RCC 7860 (cell line): ENCODE data around the gene F8.
"Not testable (repeated sequence)": the region's sequence is repeated elsewhere in the genome, so short reads cannot be mapped to it uniquely, and the experiment has no call there.

Experiments
- DNase-seq: peaks from one replicate; pipeline ENCODE4 v3.0.0-alpha.2; 2015; ENCODE audit warnings: low spot score
- FAIRE-seq: peaks from 2 replicates; lab custom pipeline; 2012; peaks lifted over from hg19 to GRCh38; lab: Jason Lieb, UNC

The F8 gene

GRCh38 chrX:155035688-155036087 lies 13.2 kb upstream of the F8 start:
- DNase-seq (no peak), FAIRE-seq (no peak)

GRCh38 chrX:155031657-155032056 lies 9.1 kb upstream of the F8 start:
- DNase-seq (no peak), FAIRE-seq (no peak)

- DNase-seq: peak; percentile 45
- peak; percentile 81 for FAIRE-seq
Measured at GRCh38 chrX:155028877-155029291, 6.4 kb upstream of the F8 start.

DNA sequence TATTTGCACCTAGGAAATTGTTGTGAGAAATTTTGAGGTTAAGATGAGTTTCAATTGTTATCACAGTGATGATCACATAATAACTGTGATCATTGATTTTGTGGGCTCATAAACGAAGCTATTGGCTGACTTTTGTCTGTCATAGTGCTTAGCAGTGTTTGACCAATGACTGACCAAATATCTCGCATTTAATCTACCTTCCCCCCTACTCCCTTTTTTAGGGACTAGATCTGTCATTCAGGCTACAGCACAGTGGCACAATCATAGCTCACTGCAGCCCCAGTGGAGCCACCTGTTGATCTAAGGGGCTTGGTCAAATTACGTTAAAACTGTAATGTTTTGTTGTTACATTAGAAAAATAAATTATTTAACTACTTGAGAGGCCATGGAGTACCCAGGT lies 5.6 kb upstream of the F8 start:
- DNase-seq: no peak
- no peak for FAIRE-seq

GRCh38 chrX:155027509-155028066 lies 5.1 kb upstream of the F8 start:
- peak; percentile 20 for DNase-seq
- FAIRE-seq: peak; percentile 2

DNA sequence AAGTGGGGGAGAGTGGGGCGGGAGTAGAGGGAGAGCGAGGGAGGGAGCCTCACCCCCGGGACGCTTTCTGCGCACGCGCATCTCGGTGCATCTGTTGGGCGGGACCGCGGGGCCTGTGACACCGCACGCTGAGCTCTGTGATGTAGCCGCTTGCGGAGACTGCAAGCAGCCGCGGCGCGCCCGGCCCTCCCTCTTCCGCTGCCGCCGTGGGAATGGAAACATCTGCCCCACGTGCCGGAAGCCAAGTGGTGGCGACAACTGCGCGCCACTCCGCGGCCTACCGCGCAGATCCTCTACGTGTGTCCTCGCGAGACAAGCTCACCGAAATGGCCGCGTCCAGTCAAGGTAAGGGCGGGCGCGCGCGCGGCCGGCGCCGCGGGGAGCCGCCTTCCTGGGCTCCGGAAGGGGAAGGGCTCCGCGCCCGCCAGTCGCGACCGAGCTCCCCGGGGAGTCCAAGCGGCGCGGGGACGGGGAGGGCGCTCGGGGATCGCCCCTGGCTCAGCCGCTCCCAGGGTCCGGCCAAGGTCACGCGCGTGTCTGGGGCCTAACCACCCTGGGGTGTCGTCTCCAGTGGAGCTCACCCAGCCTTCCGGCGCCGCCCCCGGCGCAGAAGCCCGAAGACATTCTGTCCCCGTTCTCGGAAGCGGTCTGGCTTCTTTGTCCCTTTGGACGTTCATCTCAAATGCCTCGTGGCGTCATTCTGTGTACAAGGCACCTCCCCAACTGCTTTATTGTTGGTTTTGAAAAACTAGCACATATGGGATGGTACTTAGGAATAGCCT lies 4.4 kb upstream of the F8 start, which contains the start of gene FUNDC2:
Gene FUNDC2 (plus strand): TSS at position 118 of the 782 bp plus-strand sequence. CDS start 95 bp downstream, at position 213.
- FAIRE-seq: peak; percentile 80
- DNase-seq: peak; percentile 86

- DNase-seq (no peak), FAIRE-seq (no peak)
Measured at GRCh38 chrX:155026420-155026726, 3.9 kb upstream of the F8 start.

GRCh38 chrX:155023907-155024833 lies 1.6 kb upstream of the F8 start:
- DNase-seq (no peak), FAIRE-seq (no peak)

DNA sequence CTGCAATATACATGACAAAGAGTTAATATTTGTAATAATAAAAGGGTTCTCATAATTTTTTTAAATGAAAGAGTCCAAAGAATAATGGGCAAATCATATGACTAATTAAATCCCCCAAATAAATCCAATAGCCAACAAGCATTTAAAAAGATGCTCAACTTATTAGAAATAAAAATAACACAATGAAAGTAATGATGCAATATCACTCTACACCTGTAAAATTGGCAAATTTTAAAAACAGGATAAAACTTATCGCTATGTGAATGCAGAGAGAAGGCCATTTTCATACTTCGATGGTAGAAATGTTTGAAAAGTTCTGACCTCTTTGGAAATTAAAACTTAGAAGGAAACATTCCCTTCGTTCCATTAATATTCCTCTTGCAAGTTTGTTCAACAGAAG lies 1.9 kb downstream of the F8 start:
- FAIRE-seq (no peak), DNase-seq (no peak)

- no peak for FAIRE-seq
- DNase-seq: no peak
Measured at GRCh38 chrX:155009994-155010472, 12.5 kb downstream of the F8 start.

GRCh38 chrX:155008578-155008977 lies 13.9 kb downstream of the F8 start:
- DNase-seq, FAIRE-seq: not testable (repeated sequence)

- not testable (repeated sequence) for FAIRE-seq
Measured at GRCh38 chrX:155006913-155007671, 15.4 kb downstream of the F8 start.

DNA sequence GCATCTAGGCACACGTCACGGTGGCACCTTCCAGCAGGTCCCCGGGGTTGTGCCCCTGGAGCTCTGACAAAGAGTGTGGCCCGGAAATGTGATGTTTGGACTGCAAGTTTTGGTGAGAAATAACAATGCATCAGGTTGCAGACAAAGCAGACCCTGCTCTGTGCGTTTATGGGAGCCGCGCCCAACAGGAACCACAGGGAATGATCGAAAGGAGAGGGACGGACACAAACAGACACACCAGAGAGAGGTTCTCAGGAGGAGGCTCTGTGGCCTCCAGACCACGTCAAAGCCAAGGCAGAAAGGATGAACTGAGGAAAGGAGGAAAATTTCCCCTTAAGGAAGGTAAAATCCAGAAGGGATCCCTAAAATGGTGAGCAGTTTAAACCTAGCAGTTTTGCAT lies 16.1 kb downstream of the F8 start:
- DNase-seq, FAIRE-seq: not testable (repeated sequence)

More at GRCh38 chrX:155006913-155007671, 15.4 kb downstream of the F8 start:
- DNase-seq: not testable (repeated sequence)

DNA sequence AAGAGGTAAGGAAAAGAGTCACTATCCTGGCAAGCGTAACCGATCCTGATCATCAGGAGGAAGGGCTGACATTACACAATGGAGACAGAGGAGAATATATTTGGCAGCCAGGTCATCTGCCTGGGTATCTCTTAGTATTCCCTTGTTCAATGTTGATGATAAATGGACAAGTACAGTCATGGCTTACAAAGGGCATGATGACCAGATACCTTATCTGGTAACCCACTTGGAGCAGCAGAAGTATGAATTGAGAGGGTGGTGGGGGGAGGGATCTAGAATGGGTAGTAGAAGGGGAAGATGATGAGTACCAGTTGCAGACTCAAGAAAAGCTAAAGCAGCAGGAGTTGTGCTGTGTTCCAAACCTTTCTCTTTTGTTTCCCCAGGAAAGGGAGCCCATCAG lies 17.3 kb downstream of the F8 start:
- DNase-seq (no peak), FAIRE-seq (no peak)

DNA sequence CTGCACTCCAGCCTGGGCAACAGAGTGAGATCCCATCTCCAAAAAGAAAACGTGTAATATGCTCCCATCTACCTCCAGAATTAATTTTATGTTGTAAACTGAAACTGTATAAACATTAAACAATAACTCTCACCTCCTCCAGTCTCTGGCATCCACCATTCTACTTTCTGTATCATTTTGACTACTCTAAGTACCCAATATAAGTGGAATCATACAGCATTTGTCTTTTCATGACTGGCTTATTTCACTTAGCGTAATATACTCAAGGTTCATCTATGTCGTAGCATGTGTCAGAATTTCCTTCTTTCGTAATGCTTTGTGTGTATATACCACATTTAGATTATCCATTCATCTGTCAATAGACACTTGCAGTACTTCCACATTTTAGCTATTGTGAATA lies 20.6 kb downstream of the F8 start:
- no peak for DNase-seq
- FAIRE-seq: no peak

GRCh38 chrX:155000841-155001240 lies 21.7 kb downstream of the F8 start:
- FAIRE-seq (no peak), DNase-seq (no peak)

GRCh38 chrX:154998204-154998880 lies 24.2 kb downstream of the F8 start:
- FAIRE-seq: no peak
- no peak for DNase-seq

- DNase-seq (no peak), FAIRE-seq (no peak)
Measured at GRCh38 chrX:154991476-154991875, 31.0 kb downstream of the F8 start.

- FAIRE-seq (no peak), DNase-seq (no peak)
Measured at GRCh38 chrX:154991039-154991438, 31.5 kb downstream of the F8 start.

GRCh38 chrX:154990496-154990895 lies 32.0 kb downstream of the F8 start:
- FAIRE-seq: no peak
- no peak for DNase-seq
